GM12892 (cell line): Measurements from ENCODE around the gene MYO19.
A peak's percentile ranks its signal among the peaks of the same experiment; 100 is the strongest.

Experiments used
- DNase-seq: peaks from one replicate; pipeline ENCODE4 v3.0.0; 2011; ENCODE audit not compliant: insufficient read length
- FAIRE-seq: peaks from 2 replicates; lab custom pipeline; 2011; peaks lifted over from hg19 to GRCh38; lab: Jason Lieb, UNC
- POLR2A ChIP-seq: IDR thresholded peaks from 2 replicates; pipeline ENCODE4 v1.6.1; 2011; ENCODE audit warnings: low read depth, low read length, control low read depth
- POLR2AphosphoS5 ChIP-seq: IDR thresholded peaks from 2 replicates; pipeline ENCODE4 v1.6.1; 2011; ENCODE audit warnings: low read depth, low read length, control low read depth
- TAF1 ChIP-seq: IDR thresholded peaks from 2 replicates; pipeline ENCODE4 v1.6.1; 2011; ENCODE audit warnings: low read depth, mild to moderate bottlenecking, control low read depth, low read length, borderline replicate concordance

MYO19 gene

DNA sequence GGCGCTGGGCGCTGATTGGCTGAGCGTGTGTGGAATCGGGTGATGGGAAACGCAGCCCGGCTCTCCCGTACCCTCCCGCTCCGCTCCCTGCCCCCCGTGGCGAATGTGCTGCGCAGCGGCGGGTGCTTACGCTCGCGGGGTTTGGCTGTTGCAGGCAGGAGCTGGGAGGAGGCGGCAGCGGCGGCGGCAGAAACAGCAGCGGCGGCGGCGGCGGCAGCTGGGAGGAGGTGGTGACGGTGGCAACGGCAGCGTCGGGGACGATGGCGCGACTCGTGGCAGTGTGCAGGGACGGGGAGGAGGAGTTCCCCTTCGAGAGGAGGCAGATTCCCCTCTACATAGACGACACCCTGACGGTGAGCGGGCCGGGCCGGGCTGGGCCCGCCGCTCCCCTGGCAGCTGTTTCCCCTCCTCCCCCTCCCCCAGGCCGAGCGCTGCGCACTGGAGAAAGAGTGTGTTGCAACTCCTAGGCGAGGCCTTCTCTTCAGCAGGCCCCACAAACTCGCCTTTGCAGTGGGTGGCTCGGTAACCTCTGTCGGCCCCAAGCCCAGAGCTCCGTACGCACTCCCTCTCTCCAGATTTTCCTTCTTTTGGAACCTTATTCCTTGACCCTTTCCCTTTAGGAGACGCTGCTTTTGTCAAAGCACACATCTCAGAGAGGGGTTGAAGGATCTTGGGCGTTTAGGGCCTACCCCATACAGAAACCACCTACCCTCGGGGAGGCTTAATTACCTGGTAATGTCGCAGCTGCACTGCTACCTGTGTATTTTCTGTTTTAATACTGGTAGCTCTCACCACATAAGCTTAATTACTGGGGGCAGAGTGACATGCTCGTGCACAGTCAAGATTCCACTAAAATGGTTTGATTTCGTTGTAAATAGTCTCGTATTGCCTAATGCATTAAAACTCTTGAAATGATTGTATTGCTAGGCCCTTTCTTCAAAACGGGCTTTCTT, 11.1 kb upstream of the MYO19 start:
- FAIRE-seq (no peak), DNase-seq (peak; percentile 88)
- TF ChIP-seq TAF1 (peak; percentile 84), POLR2A (no peak), POLR2AphosphoS5 (no peak)

DNA sequence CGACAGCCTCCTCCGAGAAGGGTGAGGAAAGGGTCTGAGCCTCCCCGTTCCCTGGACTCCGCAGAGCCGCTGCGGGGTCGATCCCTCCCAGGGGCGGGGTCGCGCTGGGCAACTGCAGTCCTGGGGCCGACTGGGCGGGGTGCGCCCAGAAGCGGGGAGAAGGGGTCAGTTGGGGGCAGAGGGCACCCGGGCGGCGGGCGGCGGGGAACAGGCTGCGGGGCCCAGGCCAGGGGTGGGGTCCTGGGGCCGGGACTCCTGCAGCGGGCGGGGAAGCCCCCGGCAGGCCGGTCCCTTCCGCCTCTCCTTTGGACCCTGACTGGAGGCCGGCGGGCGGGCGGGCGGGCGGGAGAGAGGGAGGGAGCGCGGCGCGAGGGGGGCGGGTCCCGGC, 10.4 kb upstream of the MYO19 start:
- DNase-seq (no peak), FAIRE-seq (no peak)
- TF ChIP-seq POLR2A (no peak), TAF1 (no peak), POLR2AphosphoS5 (no peak)

GRCh38 chr17:36544307-36545076, 9.8 kb upstream of the MYO19 start, which contains the start of gene GGNBP2:
Gene GGNBP2 (plus strand): TSS chr17:36544919. CDS start chr17:36545725, 806 bp downstream.
- TF ChIP-seq POLR2AphosphoS5 (peak; percentile 68), POLR2A (peak; percentile 83), TAF1 (peak; percentile 1)
- FAIRE-seq (no peak), DNase-seq (peak; percentile 80)

GRCh38 chr17:36544044-36544306, 9.3 kb upstream of the MYO19 start:
- DNase-seq = no peak
- TF ChIP-seq POLR2AphosphoS5 (no peak), TAF1 (0 out of 2 replicates have a peak, but pooled peaks have one; percentile 6)
- no peak for FAIRE-seq

DNA sequence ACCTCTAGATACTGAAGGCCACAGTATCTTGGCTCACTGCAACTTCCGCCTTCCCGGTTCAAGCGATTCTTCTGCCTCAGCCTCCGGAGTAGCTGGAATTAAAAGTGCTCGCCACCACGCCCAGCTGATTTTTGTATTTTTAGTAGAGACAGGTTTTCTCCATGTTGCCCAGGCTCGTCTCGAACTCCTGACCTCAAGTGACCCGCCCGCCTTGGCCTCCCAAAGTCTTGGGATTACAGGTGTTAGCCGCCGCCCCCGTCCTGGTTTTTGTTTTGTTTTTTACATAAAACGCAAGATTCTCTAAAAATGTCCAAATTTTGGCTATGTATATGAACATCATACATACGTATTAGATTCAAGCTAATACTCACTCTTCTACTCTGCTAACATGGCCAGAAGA, 8.1 kb upstream of the MYO19 start:
- FAIRE-seq (no peak), DNase-seq (no peak)
- TF ChIP-seq POLR2AphosphoS5 = no peak
- no peak for TF ChIP-seq POLR2A
- TF ChIP-seq TAF1 = no peak

DNA sequence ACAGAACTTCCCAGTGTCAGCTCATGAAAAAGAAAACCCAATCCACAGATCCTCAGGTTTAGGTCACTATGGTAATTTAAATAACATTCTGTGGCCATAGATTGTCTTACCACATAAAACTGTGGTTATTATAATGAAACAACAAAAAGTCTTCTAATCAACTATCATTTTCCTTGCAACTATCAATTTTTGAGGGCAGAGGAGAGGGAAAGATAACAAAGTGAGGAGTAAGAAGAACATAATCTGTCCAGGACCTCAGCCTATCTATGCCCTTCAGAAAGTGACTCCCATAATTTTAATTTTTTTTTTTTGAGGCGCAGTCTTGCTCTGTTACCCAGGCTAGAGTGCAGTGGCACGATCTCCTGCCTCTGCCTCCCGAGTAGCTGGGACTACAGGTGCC, 6.0 kb upstream of the MYO19 start:
- TF ChIP-seq TAF1 = no peak
- no peak for TF ChIP-seq POLR2A
- TF ChIP-seq POLR2AphosphoS5 = no peak
- no peak for DNase-seq
- FAIRE-seq = no peak

GRCh38 chr17:36535669-36536081, 1.0 kb upstream of the MYO19 start:
- FAIRE-seq = no peak
- DNase-seq = no peak
- TF ChIP-seq TAF1 = no peak
- no peak for TF ChIP-seq POLR2A
- no peak for TF ChIP-seq POLR2AphosphoS5

DNA sequence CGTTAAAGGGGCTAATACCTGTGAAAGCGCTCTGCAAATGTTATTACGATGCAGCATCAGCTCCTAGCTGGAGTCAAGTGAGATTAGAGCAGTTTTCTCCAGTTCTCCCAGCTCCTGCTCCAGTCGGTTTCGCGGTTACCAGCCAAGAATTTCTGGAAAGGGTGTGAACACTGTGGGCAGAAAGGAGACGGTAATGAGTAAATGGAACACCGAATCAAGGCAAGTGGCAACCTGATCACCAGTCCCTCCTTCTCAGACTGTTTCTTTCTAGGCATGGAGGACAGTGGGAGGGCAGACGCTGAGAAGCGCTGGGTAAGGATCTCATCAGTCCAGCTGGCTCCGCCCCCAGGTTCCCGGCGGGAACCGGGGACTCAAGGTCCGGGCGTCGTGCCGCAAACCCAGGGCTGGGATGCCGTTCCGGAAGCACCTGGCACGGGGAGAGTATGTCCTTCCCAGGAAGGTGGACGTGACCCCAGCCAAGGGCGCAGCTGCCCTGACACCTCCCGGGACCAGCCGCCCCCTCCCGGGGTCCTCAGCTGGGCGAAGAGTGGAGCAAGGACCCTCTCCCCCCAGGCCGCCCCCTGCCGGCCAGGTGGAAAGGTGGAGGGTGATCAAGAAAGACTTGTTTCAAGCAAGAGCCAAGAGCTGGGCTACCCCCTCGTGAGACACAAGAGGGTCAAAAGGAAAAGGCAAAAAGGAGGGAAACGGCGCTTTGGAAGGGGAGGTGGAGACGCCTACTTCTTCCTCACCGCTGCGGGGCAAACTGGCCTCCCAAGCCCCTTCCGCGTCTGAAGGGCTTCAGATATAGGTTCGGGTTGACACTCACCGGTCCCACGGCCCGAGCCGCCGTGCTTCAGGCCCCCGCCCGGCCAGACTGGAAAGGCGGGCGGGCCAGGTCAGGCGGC, 481 bp downstream of the MYO19 start:
- FAIRE-seq = no peak
- peak; percentile 48 for DNase-seq
- 0 out of 2 replicates have a peak, but pooled peaks have one; percentile 41 for TF ChIP-seq TAF1
- no peak; the same call in 1 of the 2 replicates for TF ChIP-seq POLR2A
- TF ChIP-seq POLR2AphosphoS5 = no peak

- no peak for DNase-seq
- no peak for TF ChIP-seq POLR2A
- TF ChIP-seq TAF1 = no peak
- TF ChIP-seq POLR2AphosphoS5 = no peak; the same call in 1 of the 2 replicates
- FAIRE-seq = no peak
Observed at GRCh38 chr17:36532435-36532975, 2.2 kb downstream of the MYO19 start.

DNA sequence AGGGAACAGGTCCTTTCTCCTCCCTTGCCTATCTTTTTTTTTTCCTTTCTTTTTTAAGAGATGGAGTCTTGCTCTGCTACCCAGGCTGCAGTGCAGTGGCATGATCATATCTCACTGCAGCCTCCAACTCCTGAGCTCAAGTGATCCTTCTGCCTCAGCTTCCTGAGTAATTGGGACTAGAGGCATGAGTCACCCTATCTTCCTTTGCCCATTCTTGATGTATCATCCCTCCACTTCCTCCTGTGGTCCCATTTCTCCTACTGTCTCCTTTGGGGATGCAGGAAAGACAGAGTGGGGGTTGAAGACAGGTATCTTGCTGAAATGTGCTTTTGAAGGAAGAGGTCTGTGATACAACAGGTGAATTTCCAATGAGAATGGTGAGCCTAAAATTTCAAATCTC, 5.5 kb downstream of the MYO19 start:
- DNase-seq (no peak), FAIRE-seq (no peak)
- no peak for TF ChIP-seq TAF1
- TF ChIP-seq POLR2A = no peak
- TF ChIP-seq POLR2AphosphoS5 = no peak

- no peak for DNase-seq
- TF ChIP-seq TAF1 (no peak), POLR2AphosphoS5 (no peak), POLR2A (no peak)
- no peak for FAIRE-seq
Observed at GRCh38 chr17:36527621-36528250, 6.9 kb downstream of the MYO19 start.

- TF ChIP-seq POLR2AphosphoS5 (no peak), TAF1 (no peak), POLR2A (no peak)
- FAIRE-seq (no peak), DNase-seq (no peak)
Observed at GRCh38 chr17:36525888-36526287, 8.8 kb downstream of the MYO19 start.
